Endothelial cell of umbilical vein (primary cell): ENCODE data around the gene SYNE1.

Experiments
- EZH2 ChIP-seq: IDR thresholded peaks from 2 replicates; pipeline ENCODE4 v1.6.1; 2012; ENCODE audit warnings: borderline replicate concordance, low read depth, mild to moderate bottlenecking, moderate library complexity, low read length, inconsistent platforms; ENCODE audit not compliant: severe bottlenecking
- GATA2 ChIP-seq: IDR thresholded peaks from 2 replicates; pipeline ENCODE4 v1.7.0; 2011; ENCODE audit warnings: low read depth, mild to moderate bottlenecking, moderate library complexity, mixed read lengths, low read length; ENCODE audit not compliant: insufficient read length, insufficient read depth
- POLR2A ChIP-seq: IDR thresholded peaks from 2 replicates; pipeline ENCODE4 v1.6.1; 2012; ENCODE audit warnings: low read depth, mild to moderate bottlenecking, control low read depth, low read length
- TF ChIP-seq, protein P1 (sequence below), 2 donors: IDR thresholded peaks; 1 replicate in 1 of 2; 2 replicates in 1 of 2; pipeline ENCODE4 v1.5.1; 2011; ENCODE audit warnings: low read length in 2 of 2, mild to moderate bottlenecking in 2 of 2, moderate library complexity in 2 of 2, control low read depth in 1 of 2, inconsistent platforms in 1 of 2, low read depth in 1 of 2; ENCODE audit not compliant: insufficient read depth in 1 of 2; ENCODE audit errors: extremely low read depth in 1 of 2
- TF ChIP-seq, protein P2 (sequence below): IDR thresholded peaks from 2 replicates; pipeline ENCODE4 v1.6.1; 2011; ENCODE audit not compliant: insufficient read depth, insufficient read length

DNA sequence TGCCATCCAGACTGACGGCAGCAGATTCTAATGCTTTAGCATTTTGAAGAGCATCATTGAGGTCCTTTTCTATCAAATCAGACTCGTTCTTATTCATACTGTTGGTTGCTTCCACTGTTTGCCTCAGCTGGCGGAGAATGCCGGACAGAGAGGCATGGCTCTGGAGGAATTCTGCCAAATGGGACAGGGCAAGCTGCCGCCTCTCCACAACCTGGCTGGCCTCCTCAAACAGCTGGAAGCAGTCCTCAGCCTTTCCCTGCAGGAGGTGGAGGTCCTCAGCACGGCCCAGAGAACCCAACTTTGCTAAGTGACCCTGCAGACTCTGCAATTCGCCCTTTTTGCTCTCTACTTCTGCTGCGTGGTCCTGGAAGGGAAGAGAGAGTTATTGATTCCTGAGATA lies 220.5 kb downstream of the SYNE1 start:
- TF ChIP-seq, protein P1, sequence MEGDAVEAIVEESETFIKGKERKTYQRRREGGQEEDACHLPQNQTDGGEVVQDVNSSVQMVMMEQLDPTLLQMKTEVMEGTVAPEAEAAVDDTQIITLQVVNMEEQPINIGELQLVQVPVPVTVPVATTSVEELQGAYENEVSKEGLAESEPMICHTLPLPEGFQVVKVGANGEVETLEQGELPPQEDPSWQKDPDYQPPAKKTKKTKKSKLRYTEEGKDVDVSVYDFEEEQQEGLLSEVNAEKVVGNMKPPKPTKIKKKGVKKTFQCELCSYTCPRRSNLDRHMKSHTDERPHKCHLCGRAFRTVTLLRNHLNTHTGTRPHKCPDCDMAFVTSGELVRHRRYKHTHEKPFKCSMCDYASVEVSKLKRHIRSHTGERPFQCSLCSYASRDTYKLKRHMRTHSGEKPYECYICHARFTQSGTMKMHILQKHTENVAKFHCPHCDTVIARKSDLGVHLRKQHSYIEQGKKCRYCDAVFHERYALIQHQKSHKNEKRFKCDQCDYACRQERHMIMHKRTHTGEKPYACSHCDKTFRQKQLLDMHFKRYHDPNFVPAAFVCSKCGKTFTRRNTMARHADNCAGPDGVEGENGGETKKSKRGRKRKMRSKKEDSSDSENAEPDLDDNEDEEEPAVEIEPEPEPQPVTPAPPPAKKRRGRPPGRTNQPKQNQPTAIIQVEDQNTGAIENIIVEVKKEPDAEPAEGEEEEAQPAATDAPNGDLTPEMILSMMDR (IDR thresholded peaks at IDR 0.05; ENCODE audit: extremely low read depth in 1 of 2, insufficient read depth in 1 of 2, low read depth in 1 of 2, low read length in 2 of 2) = no peak
- TF ChIP-seq, protein P2, sequence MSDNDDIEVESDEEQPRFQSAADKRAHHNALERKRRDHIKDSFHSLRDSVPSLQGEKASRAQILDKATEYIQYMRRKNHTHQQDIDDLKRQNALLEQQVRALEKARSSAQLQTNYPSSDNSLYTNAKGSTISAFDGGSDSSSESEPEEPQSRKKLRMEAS = no peak
- no peak for TF ChIP-seq EZH2
- TF ChIP-seq POLR2A = no peak
- no peak for TF ChIP-seq GATA2
